Measurements from ENCODE around the gene FBXL19. TPM values are rescaled to one million over a fixed set of nuclear protein-coding genes. Genes with fewer than 3 reads are reported as not detected.
A peak's percentile ranks its signal among the peaks of the same experiment; 100 is the strongest.

The FBXL19 gene
- total RNA-seq, 1 experiment from 2014 or later, result 84.3 TPM

DNA sequence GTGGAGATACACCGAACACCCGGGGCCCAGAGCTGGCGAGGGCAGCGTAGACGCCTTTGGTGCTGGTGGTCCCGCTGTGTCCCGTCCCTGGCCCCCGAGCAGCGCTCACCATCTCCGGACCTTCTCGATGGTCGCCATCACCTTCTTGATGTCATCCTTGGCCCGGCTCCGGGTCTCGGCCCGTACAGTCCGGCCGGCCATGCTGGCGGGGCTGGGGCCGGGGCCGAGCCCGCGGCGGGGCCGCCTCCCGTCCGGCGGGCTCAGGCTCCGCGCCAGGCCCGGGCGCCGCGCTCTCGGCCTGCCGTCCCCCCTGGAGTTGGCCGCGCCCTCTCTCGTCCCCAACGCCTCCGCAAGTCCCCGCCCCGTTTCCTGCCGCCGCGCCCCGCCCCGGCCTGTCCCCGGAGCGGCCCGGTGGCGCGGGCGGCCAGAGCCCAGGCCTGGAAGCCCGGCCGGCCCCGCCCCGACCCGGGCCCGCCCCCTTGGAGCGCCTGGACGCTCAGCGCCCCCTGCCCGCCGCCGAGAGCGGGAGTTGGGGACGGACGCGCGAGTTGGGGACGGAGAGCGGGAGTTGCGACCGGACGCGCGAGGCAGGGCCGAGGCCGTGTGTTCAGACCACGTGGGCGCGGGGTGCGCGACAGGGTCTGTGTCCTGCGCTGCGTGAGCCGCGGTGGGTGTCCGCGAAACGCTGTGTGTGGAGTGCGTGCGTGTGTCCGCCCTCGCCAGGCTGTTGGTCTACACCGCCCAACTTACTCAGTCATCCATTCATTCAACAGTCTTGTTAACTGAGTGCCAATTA lies 29.4 kb upstream of the FBXL19 start, which contains the start of gene BCL7C (continued):
- TF ChIP-seq ZNF512 (CRISPR knock-in tag; IDR thresholded peaks at IDR 0.05; ENCODE audit: borderline replicate concordance), result no peak
- TF ChIP-seq MYBL2 (CRISPR knock-in tag; IDR thresholded peaks at IDR 0.05), result peak; percentile 89; the same call in 1 of the 2 replicates
- TF ChIP-seq FOXK1 (CRISPR knock-in tag; IDR thresholded peaks at IDR 0.05), result peak; percentile 75
- TF ChIP-seq JUN (CRISPR knock-in tag; IDR thresholded peaks at IDR 0.05), result 0 out of 2 replicates have a peak, but pooled peaks have one; percentile 62
- no peak for TF ChIP-seq ZNF219 (CRISPR knock-in tag; IDR thresholded peaks at IDR 0.05; ENCODE audit: borderline replicate concordance)
- TF ChIP-seq CREB1 (CRISPR knock-in tag; IDR thresholded peaks at IDR 0.05), result no peak
- no peak for TF ChIP-seq CBFB (CRISPR knock-in tag; IDR thresholded peaks at IDR 0.05; ENCODE audit: low read depth)
- TF ChIP-seq ZNF263 (CRISPR knock-in tag; IDR thresholded peaks at IDR 0.05; ENCODE audit: low read depth), result no peak
- TF ChIP-seq, protein P1, sequence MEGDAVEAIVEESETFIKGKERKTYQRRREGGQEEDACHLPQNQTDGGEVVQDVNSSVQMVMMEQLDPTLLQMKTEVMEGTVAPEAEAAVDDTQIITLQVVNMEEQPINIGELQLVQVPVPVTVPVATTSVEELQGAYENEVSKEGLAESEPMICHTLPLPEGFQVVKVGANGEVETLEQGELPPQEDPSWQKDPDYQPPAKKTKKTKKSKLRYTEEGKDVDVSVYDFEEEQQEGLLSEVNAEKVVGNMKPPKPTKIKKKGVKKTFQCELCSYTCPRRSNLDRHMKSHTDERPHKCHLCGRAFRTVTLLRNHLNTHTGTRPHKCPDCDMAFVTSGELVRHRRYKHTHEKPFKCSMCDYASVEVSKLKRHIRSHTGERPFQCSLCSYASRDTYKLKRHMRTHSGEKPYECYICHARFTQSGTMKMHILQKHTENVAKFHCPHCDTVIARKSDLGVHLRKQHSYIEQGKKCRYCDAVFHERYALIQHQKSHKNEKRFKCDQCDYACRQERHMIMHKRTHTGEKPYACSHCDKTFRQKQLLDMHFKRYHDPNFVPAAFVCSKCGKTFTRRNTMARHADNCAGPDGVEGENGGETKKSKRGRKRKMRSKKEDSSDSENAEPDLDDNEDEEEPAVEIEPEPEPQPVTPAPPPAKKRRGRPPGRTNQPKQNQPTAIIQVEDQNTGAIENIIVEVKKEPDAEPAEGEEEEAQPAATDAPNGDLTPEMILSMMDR (IDR thresholded peaks at IDR 0.05), result no peak
- TF ChIP-seq GABPB1 (CRISPR knock-in tag; IDR thresholded peaks at IDR 0.05), result peak; percentile 58
- TF ChIP-seq ESRRA (CRISPR knock-in tag; IDR thresholded peaks at IDR 0.05; ENCODE audit: borderline replicate concordance), result peak; percentile 82
- no peak for TF ChIP-seq ZNF671 (CRISPR knock-in tag; IDR thresholded peaks at IDR 0.05)
- TF ChIP-seq, protein P2, sequence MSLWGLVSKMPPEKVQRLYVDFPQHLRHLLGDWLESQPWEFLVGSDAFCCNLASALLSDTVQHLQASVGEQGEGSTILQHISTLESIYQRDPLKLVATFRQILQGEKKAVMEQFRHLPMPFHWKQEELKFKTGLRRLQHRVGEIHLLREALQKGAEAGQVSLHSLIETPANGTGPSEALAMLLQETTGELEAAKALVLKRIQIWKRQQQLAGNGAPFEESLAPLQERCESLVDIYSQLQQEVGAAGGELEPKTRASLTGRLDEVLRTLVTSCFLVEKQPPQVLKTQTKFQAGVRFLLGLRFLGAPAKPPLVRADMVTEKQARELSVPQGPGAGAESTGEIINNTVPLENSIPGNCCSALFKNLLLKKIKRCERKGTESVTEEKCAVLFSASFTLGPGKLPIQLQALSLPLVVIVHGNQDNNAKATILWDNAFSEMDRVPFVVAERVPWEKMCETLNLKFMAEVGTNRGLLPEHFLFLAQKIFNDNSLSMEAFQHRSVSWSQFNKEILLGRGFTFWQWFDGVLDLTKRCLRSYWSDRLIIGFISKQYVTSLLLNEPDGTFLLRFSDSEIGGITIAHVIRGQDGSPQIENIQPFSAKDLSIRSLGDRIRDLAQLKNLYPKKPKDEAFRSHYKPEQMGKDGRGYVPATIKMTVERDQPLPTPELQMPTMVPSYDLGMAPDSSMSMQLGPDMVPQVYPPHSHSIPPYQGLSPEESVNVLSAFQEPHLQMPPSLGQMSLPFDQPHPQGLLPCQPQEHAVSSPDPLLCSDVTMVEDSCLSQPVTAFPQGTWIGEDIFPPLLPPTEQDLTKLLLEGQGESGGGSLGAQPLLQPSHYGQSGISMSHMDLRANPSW (CRISPR knock-in tag; conservative IDR thresholded peaks at IDR 0.05; ENCODE audit: low read depth), result no peak
- TF ChIP-seq, protein P3, sequence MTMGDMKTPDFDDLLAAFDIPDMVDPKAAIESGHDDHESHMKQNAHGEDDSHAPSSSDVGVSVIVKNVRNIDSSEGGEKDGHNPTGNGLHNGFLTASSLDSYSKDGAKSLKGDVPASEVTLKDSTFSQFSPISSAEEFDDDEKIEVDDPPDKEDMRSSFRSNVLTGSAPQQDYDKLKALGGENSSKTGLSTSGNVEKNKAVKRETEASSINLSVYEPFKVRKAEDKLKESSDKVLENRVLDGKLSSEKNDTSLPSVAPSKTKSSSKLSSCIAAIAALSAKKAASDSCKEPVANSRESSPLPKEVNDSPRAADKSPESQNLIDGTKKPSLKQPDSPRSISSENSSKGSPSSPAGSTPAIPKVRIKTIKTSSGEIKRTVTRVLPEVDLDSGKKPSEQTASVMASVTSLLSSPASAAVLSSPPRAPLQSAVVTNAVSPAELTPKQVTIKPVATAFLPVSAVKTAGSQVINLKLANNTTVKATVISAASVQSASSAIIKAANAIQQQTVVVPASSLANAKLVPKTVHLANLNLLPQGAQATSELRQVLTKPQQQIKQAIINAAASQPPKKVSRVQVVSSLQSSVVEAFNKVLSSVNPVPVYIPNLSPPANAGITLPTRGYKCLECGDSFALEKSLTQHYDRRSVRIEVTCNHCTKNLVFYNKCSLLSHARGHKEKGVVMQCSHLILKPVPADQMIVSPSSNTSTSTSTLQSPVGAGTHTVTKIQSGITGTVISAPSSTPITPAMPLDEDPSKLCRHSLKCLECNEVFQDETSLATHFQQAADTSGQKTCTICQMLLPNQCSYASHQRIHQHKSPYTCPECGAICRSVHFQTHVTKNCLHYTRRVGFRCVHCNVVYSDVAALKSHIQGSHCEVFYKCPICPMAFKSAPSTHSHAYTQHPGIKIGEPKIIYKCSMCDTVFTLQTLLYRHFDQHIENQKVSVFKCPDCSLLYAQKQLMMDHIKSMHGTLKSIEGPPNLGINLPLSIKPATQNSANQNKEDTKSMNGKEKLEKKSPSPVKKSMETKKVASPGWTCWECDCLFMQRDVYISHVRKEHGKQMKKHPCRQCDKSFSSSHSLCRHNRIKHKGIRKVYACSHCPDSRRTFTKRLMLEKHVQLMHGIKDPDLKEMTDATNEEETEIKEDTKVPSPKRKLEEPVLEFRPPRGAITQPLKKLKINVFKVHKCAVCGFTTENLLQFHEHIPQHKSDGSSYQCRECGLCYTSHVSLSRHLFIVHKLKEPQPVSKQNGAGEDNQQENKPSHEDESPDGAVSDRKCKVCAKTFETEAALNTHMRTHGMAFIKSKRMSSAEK (CRISPR knock-in tag; IDR thresholded peaks at IDR 0.05; ENCODE audit: borderline replicate concordance), result no peak
- TF ChIP-seq GTF2I (CRISPR knock-in tag; conservative IDR thresholded peaks at IDR 0.05), result no peak
- TF ChIP-seq TEAD4 (CRISPR knock-in tag; IDR thresholded peaks at IDR 0.05), result no peak; the same call in 1 of the 2 replicates
- 0 out of 2 replicates have a peak, but pooled peaks have one; percentile 65 for TF ChIP-seq ZNF281 (CRISPR knock-in tag; IDR thresholded peaks at IDR 0.05)
- TF ChIP-seq SMAD4 (CRISPR knock-in tag; IDR thresholded peaks at IDR 0.05), result no peak
- no peak; the same call in 1 of the 2 replicates for TF ChIP-seq TP53 (CRISPR knock-in tag; IDR thresholded peaks at IDR 0.05)
- TF ChIP-seq, protein P4, sequence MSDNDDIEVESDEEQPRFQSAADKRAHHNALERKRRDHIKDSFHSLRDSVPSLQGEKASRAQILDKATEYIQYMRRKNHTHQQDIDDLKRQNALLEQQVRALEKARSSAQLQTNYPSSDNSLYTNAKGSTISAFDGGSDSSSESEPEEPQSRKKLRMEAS (CRISPR knock-in tag; IDR thresholded peaks at IDR 0.05), result peak; percentile 91
- TF ChIP-seq SMAD3 (CRISPR knock-in tag; IDR thresholded peaks at IDR 0.05; ENCODE audit: borderline replicate concordance), result no peak
- TF ChIP-seq KAT7 (CRISPR knock-in tag; IDR thresholded peaks at IDR 0.05; ENCODE audit: borderline replicate concordance), result 0 out of 2 replicates have a peak, but pooled peaks have one; percentile 80

Measured in WTC11 (cell line).